ENCODE results near the gene C21orf58.

DNA sequence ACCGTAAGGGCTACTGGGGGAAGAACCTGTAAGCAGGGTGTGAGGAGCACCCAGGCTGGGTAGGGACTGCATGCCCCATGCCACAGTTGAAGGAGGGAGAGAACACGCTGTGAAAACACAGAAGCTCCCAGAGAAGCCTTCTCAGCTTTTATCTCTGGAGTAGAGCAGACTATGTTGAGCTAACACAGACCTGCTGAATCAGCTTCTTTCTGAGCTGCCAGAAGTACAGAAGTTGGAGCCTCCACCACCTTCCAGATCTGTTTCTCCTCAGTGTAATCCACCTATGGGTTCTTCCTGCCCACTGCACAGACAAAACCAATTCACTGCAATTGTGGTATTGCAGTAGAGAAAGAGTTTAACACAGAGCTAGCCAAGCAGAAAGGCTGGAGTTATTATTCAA, 32.1 kb downstream of the C21orf58 start:
- TF ChIP-seq CTCF (IDR thresholded peaks at IDR 0.05) (no peak), POLR2A (IDR thresholded peaks at IDR 0.05) (no peak)

All from tibial nerve (tissue), 3 donors.